OCI-LY7 (cell line): ENCODE measurements around the gene ADCY9. TPM values are rescaled to one million over a fixed set of nuclear protein-coding genes. Genes with fewer than 3 reads are reported as not detected.
"Not testable (repeated sequence)": the region's sequence is repeated elsewhere in the genome, so short reads cannot be mapped to it uniquely, and the experiment has no call there.

Source experiments
- BruUV-seq: library from RNA; stranded (reverse); fragments of 400-500 nt; replicated peaks from 2 replicates; lab custom pipeline; 2021; lab: Mats Ljungman, UMichigan
- CTCF ChIA-PET: fragments of 300-600 bp; sonication (Branson Sonifier 250); formaldehyde crosslinking; loops from one replicate; lab custom pipeline; 2022; ENCODE audit warnings: antibody characterized with exemption; ENCODE audit not compliant: unreplicated experiment; lab: Charles Lee
- POLR2A ChIA-PET: fragments of 300-600 bp; sonication (Branson Sonifier 250); formaldehyde crosslinking; loops from one replicate; lab custom pipeline; 2022; ENCODE audit warnings: antibody characterized with exemption; lab: Charles Lee
- DNase-seq: peaks from one replicate; pipeline ENCODE4 v3.0.0-alpha.2; 2015; ENCODE audit warnings: low spot score
- H2AFZ ChIP-seq: fragments of 200-600 bp; sonication (generic), shearing (Covaris generic); 2 replicates; pipeline ENCODE4 v1.6.1; 2014; ENCODE audit warnings: mild to moderate bottlenecking, antibody characterized with exemption, low read length, moderate library complexity
- H3K27ac ChIP-seq: fragments of 200-600 bp; sonication (generic); 2 replicates; pipeline ENCODE4 v1.5.1; 2014; ENCODE audit warnings: mixed run types, low read depth, mild to moderate bottlenecking, moderate library complexity, low read length, inconsistent platforms; ENCODE audit not compliant: poor library complexity, severe bottlenecking
- H3K36me3 ChIP-seq: fragments of 200-600 bp; sonication (generic); 2 replicates; pipeline ENCODE4 v1.6.1; 2014; ENCODE audit warnings: mild to moderate bottlenecking, antibody characterized with exemption, low read length, moderate library complexity, mixed read lengths; ENCODE audit not compliant: insufficient read depth
- H3K4me1 ChIP-seq: fragments of 200-600 bp; sonication (generic); 2 replicates; pipeline ENCODE4 v1.5.1; 2014; ENCODE audit warnings: mild to moderate bottlenecking, low read length; ENCODE audit not compliant: insufficient read depth, poor library complexity, severe bottlenecking
- H3K4me2 ChIP-seq: fragments of 200-600 bp; sonication (generic); 2 replicates; pipeline ENCODE4 v1.6.1; 2014; ENCODE audit warnings: mild to moderate bottlenecking, low read length
- H3K4me3 ChIP-seq: fragments of 200-600 bp; sonication (generic); 2 replicates; pipeline ENCODE4 v1.5.1; 2014; ENCODE audit warnings: mild to moderate bottlenecking, low read depth, low read length; ENCODE audit not compliant: poor library complexity, severe bottlenecking
- H3K79me2 ChIP-seq: fragments of 200-600 bp; sonication (generic); 2 replicates; pipeline ENCODE4 v1.6.1; 2016; ENCODE audit warnings: low read depth, mild to moderate bottlenecking, low read length, moderate library complexity, mixed read lengths; ENCODE audit not compliant: insufficient read depth
- H3K9me2 ChIP-seq: fragments of 200-600 bp; sonication (generic); 2 replicates; pipeline ENCODE4 v1.6.1; 2016; ENCODE audit warnings: mild to moderate bottlenecking, low read length, mixed read lengths; ENCODE audit not compliant: insufficient read depth
- H3K9me3 ChIP-seq: fragments of 200-600 bp; sonication (generic); 2 replicates; pipeline ENCODE4 v1.6.1; 2014; ENCODE audit warnings: mild to moderate bottlenecking, mixed run types, low read length, mixed read lengths
- H4K20me1 ChIP-seq: fragments of 200-600 bp; sonication (generic); 2 replicates; pipeline ENCODE4 v1.6.1; 2014; ENCODE audit warnings: mild to moderate bottlenecking, antibody characterized with exemption, low read length, moderate library complexity, mixed read lengths; ENCODE audit not compliant: insufficient read depth
- EZH2phosphoT487 ChIP-seq: fragments of 200-600 bp; sonication (generic); IDR thresholded peaks from 2 replicates; pipeline ENCODE4 v1.6.1; 2018; ENCODE audit warnings: low read depth, borderline replicate concordance, mild to moderate bottlenecking, mixed run types, antibody characterized with exemption, low read length, moderate library complexity, mixed read lengths
- intact Hi-C: fragments of 100-400 bp; cut with micrococcal nuclease; formaldehyde crosslinking; loops from one replicate; pipeline ENCODE4 v1.10.0; 2022; ENCODE audit not compliant: unreplicated experiment
- total RNA-seq, 2 experiments: library from RNA; depleted of rRNA in 1 of 2; stranded (reverse); fragments of >200 nt in 1 of 2; shearing (Covaris generic) in 1 of 2; gene quantifications; 2 replicates each; pipeline ENCODE4 v1.2.3, GENCODE V29; 2014 to 2022
- TF ChIP-seq, protein P1 (sequence below): fragments of 200-600 bp; sonication (generic); conservative IDR thresholded peaks from 2 replicates; pipeline ENCODE4 v1.5.1; 2014; ENCODE audit warnings: mild to moderate bottlenecking, antibody characterized with exemption, low read length, moderate library complexity, mixed read lengths

ADCY9 gene
- total RNA-seq, 2 experiments from 2014 or later = 0.22 to 0.34 TPM

DNA sequence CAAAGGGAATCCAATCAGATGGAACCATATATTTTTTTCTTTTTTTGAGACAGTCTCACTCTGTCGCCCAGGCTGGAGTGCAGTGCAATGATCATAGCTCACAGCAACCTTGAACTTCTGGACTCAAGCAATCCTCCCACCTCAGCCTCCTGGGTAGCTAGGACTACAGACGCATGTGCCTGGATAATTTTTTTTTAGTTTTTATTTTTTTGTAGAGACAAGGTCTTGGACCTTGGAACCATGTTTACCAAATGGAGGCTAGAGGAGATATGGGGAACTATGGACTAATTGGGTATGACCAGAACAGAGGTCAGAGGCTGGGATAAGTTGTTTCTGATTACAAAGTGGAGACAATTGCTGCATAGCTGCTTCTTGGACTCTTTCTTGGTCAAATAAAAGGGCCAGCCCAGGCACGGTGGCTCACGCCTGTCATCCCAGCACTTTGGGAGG is 41.2 kb upstream of the ADCY9 start:
- TF ChIP-seq EZH2phosphoT487 = no peak
- TF ChIP-seq, protein P1, sequence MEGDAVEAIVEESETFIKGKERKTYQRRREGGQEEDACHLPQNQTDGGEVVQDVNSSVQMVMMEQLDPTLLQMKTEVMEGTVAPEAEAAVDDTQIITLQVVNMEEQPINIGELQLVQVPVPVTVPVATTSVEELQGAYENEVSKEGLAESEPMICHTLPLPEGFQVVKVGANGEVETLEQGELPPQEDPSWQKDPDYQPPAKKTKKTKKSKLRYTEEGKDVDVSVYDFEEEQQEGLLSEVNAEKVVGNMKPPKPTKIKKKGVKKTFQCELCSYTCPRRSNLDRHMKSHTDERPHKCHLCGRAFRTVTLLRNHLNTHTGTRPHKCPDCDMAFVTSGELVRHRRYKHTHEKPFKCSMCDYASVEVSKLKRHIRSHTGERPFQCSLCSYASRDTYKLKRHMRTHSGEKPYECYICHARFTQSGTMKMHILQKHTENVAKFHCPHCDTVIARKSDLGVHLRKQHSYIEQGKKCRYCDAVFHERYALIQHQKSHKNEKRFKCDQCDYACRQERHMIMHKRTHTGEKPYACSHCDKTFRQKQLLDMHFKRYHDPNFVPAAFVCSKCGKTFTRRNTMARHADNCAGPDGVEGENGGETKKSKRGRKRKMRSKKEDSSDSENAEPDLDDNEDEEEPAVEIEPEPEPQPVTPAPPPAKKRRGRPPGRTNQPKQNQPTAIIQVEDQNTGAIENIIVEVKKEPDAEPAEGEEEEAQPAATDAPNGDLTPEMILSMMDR = no peak
- BruUV-seq = no TSS peak
- no peak for DNase-seq
- Histone ChIP-seq H2AFZ (no peak overlapping the region), H3K4me1 (no peaks in the 10 kb centered on the region), H4K20me1 (no peaks in the 10 kb centered on the region), H3K9me2 (no peaks in the 10 kb centered on the region), H3K4me2 (no peak overlapping the region), H3K4me3 (no peak overlapping the region), H3K9me3 (no peaks in the 10 kb centered on the region), H3K36me3 (no peaks in the 10 kb centered on the region), H3K79me2 (no peaks in the 10 kb centered on the region), H3K27ac (no peak overlapping the region)
- intact Hi-C loops = loop anchor here (10.0 kb wide), 1 partner anchor 63 kb away; no protein-coding TSS in a partner anchor
- ChIA-PET CTCF (no interaction called here), POLR2A (interaction anchor here (0.6 kb wide), 1 partner anchor 23 kb away, joined by 4 read pairs; no protein-coding TSS in a partner anchor)

DNA sequence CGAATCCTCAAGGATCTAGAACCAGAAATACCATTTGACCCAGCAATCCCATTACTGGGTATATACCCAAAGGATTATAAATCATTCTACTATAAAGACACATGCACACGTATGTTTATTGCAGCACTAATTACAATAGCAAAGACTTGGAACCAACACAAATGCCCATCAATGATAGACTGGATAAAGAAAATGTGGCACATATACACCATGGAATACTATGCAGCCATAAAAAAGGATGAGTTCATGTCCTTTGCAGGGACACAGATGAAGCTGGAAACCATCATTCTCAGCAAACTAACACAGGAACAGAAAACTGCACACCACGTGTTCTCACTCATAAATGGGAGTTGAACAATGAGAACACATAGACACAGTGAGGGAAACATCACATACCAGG is 40.3 kb upstream of the ADCY9 start:
- CTCF ChIA-PET, H4K20me1 ChIP-seq, H3K27ac ChIP-seq, H3K9me3 ChIP-seq, H3K79me2 ChIP-seq, DNase-seq, H3K4me1 ChIP-seq, BruUV-seq, H3K4me2 ChIP-seq, H2AFZ ChIP-seq, H3K4me3 ChIP-seq, H3K36me3 ChIP-seq, POLR2A ChIA-PET, H3K9me2 ChIP-seq: not testable (repeated sequence)
- intact Hi-C loops = loop anchor here (10.0 kb wide), 1 partner anchor 62 kb away; no protein-coding TSS in a partner anchor

DNA sequence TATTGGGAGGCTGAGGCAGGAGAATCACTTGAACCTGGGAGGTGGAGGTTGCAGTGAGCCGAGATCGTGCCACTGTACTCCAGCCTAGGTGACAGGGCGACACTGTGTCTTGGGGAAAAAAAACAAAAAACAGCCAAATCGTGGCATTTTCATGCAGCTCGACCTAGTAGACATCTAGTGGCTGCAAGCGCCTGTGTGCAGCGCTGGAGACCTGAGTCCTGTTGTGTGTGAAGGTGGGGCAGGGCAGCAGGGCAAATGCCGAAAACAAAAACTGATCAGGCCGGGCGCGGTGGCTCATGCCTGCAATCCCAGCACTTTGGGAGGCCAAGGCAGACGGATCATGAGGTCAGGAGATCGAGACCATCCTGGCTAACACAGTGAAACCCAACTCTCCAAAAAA is 37.1 kb upstream of the ADCY9 start:
- BruUV-seq, H3K36me3 ChIP-seq, H3K79me2 ChIP-seq, H3K4me3 ChIP-seq, CTCF ChIA-PET, H3K4me2 ChIP-seq, H3K27ac ChIP-seq, H3K4me1 ChIP-seq, DNase-seq, H3K9me3 ChIP-seq, H4K20me1 ChIP-seq, H3K9me2 ChIP-seq, H2AFZ ChIP-seq: not testable (repeated sequence)
- intact Hi-C loops = loop anchor here (10.0 kb wide), 1 partner anchor 59 kb away; no protein-coding TSS in a partner anchor
- POLR2A ChIA-PET = interaction anchor here (0.7 kb wide), 1 partner anchor 21 kb away, joined by 4 read pairs; no protein-coding TSS in a partner anchor

DNA sequence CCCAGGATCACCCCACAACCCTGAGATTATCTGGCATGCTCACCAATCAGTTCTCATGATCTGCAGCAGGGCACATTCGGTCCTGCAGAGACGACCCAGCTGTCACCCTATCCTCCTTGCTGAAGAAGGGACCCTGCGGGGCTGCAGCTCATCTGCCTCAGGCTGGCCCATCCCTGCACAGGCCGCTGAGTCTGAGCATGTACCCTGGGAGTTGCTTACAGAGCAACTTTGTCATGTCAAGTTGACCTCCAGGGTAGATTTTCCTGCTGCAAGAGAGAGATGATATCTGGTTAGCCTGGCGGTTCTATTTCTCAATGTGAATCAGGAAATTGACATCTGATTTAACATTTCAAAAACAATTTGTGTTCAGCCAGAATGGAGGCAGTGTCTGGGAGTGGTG is 36.0 kb upstream of the ADCY9 start:
- BruUV-seq = no TSS peak
- Histone ChIP-seq H3K4me1 (no peaks in the 10 kb centered on the region), H3K9me2 (no peaks in the 10 kb centered on the region), H3K27ac (no peak overlapping the region), H3K36me3 (no peaks in the 10 kb centered on the region), H4K20me1 (no peaks in the 10 kb centered on the region), H3K9me3 (no peaks in the 10 kb centered on the region), H3K4me3 (no peak overlapping the region), H3K79me2 (no peaks in the 10 kb centered on the region), H2AFZ (no peak overlapping the region), H3K4me2 (no peak overlapping the region)
- no peak for DNase-seq
- intact Hi-C loops = loop anchor here (10.0 kb wide), 1 partner anchor 57 kb away; no protein-coding TSS in a partner anchor
- TF ChIP-seq, protein P1 = no peak
- no peak for TF ChIP-seq EZH2phosphoT487
- CTCF ChIA-PET = no interaction called here
- POLR2A ChIA-PET = no interaction called here
